Measurements from ENCODE around the gene AGRN.
"Not testable (repeated sequence)": the region's sequence is repeated elsewhere in the genome, so short reads cannot be mapped to it uniquely, and the experiment has no call there.

The AGRN gene

GRCh38 chr1:1055841-1056736, 36.2 kb downstream of the AGRN start:
- no peak for DNase-seq

DNA sequence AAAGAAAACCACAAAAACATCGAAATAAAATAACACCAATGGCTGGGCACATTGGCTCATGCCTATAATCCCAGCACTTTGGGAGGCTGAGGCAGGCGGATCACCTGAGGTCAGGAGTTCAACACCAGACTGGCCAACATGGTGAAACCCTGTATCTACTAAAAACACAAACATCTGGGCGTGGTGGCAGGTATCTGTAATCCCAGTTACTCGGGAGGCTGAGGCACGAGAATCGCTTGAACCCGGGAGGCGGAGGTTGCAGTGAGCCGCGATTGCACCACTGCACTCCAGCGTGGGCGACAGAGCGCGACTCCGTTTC, 37.8 kb downstream of the AGRN start:
- DNase-seq = not testable (repeated sequence)

- no peak for DNase-seq
Measured at GRCh38 chr1:1058088-1058905, 38.4 kb downstream of the AGRN start.

DNA sequence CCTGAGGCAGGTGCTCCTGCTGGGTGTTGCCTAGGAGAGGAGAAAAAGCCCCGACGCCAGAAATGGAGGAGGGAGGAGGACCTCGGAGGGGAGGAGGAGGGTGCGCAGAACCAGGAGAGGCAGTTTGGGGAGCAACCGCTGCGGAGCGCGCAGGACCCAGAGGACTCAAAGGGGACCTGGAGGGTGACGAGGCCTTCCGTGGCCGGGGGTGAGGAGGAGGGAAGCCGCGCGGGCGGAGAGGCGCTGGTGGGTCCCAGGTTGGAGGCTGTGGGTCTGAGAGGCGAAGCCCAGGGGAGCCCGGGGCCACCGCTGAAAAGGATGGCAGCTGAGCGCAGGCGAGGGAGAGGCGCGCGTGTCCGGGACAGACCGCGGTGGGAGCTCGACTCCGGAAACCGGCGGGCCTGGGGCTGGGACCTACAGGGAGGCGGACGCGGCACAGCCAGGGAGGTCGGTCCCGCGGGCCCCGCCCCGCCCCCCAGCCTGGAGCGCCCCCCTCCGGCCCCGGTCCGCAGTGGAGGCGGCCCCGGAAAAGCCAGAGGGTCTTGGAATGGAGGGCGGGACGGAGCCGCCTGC, 39.1 kb downstream of the AGRN start:
- DNase-seq = no peak

GRCh38 chr1:1059494-1060280, 39.8 kb downstream of the AGRN start:
- peak; percentile 26 for DNase-seq

DNA sequence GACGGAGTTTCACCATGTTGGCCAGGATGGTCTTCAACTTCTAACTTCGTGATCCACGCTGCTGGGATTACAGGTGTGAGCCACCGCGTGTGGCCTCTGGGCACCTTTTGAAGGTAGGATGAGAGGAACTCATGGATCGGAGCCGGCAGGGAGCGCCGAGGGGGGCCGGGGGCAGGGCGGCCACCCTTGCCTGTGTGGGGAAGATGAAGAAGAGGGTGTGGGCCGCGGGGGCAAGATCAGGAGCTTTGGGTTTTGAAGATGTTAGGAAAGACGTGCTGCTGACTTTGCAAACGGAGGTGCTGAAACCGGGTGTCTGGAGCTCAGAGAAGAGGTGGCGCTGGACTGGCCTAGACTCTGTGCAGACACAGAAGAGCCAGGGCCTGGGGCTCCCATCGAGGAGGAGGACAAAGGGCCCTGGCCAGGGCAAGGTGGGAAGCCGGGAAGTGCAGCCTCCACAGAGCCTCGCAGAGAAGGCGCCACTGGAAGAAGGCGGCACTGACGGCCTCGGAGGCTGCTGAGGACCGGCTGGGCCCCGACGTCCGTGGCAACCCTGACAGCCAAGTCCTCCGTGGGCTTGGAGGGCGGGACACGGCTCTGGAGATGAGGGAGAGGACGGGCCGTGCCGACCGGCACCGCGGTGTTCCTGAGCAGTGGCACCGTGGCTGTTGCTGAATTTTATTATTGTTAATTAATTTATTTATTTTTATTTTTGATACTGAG, 40.5 kb downstream of the AGRN start:
- no peak for DNase-seq

DNA sequence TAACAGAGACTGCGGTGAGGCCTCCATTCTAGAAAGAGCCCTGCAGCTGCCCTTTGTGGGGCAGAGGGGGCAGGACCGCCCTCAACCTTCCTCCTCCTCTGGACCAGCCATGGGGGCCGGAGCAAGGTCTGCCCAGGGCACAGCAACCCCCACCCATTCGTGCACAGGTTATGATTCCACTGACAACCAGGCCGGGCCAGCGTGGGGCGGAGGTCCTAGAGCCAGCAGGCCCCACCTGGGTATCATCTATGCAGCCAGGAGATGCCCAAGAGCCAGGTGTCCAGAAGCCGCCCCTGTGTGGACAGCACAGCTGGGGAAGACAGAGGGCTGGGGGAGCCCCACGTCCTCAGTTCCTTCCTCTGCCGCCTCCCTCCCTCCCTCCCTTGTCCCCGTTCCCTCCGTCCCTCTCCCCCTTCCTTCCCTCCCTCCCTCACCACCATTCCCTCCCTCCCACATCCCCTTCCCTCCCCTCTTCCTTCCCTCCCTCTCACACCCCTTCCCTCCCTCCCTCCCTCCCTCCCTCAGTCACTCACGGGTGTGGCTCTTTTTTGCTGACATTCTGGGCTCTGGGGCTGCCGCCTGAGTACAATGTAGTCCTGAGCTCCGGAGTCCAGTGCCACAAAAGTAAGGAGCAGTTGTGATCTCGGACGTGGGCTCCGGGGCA, 41.9 kb downstream of the AGRN start:
- DNase-seq = no peak

DNA sequence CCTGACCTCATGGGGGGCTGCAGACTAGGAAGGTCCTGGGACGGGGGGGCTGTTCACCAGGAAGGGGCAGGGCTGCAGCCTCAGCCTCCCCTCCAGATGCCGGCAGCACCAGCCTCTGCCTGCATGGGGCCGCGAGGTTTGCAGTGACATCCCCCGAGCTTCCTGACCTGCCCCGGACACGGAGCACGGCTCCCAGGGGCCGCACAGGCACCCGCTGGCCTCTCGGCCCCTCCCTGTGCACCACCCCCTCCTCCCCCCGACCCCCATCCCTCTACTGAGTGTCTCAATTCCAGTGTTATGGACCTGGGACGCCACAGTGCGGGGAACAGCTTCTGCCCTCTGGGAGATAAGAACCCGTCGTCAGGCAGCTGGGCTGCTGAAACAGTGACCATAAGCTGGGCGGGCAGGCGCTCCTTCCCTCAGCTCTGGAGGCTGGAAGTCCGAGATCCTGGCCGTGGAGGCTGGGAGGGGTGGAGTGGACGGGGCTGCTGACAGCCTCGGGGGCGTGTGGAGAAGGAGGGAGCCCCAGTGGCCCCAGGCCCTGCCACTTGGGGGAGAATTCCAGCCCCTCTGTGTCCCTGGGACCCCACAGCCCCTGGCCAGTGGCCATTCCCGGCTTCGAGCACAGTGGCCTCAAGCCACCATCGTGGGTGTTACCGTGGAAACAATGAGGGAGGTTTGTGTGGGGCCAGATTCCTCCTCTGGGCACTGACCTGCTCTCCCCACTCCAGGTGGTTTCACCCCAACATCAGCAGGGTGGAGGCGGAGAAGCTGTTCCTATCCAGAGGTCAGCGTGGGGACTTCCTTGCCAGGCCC, 42.6 kb downstream of the AGRN start:
- no peak for DNase-seq

DNA sequence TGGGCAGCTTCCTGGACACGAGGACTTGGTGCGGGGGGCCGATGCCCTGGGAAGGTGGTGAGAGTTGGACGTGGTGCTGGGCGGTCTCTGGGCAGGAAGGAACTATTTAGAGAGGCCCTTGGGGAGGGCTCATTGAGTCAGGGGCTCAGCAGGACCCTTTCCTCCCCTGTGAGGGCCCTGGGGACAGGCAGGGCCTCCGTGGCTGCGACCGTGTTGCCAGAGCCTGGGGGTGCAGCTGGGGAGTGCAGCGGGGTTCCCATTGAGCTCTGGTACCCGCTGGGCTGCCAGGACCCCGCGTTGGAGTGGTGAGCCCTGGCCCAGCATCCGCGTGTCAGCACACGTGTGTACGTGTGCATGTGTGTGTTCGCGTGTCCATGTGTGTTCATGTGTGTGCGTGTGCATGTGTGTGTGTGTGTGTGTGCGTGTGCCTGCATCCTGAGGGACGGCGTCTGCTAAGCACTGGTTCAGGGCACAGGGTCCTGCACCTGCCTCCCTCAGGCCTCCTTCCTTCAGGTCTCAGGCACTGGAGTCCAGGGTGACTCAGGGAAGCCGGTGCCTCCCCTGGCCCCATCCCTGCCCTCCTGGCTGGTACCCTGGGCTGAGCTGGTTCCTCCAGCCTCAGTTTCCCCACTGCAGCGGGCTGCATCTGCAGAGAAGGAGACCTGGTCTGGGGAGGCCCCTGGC, 43.5 kb downstream of the AGRN start:
- no peak for DNase-seq

GRCh38 chr1:1063945-1064831, 44.3 kb downstream of the AGRN start:
- DNase-seq = peak; percentile 1

DNA sequence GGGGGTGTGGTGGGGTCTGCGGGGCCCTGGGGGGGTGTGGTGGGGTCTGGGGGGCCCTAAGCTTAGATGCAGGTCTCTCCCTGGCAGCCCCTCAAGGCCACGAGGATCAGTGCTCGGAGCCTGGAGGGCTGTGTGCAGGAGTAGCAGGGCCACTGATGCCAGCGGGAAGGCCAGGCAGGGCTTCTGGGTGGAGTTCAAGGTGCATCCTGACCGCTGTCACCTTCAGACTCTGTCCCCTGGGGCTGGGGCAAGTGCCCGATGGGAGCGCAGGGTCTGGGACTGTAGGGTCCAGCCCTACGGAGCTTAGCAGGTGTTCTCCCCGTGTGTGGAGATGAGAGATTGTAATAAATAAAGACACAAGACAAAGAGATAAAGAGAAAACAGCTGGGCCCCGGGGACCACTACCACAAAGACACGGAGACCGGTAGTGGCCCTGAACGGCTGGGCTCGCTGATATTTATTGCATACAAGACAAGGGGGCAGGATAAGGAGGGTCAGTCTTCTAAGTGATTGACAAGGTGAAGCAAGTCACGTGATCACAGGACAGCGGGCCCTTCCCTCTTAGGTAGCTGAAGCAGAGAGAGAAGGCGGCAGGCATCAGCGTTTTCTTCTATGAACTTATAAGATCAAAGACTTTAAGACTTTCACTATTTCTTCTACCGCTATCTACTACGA, 45.5 kb downstream of the AGRN start:
- DNase-seq = no peak

DNA sequence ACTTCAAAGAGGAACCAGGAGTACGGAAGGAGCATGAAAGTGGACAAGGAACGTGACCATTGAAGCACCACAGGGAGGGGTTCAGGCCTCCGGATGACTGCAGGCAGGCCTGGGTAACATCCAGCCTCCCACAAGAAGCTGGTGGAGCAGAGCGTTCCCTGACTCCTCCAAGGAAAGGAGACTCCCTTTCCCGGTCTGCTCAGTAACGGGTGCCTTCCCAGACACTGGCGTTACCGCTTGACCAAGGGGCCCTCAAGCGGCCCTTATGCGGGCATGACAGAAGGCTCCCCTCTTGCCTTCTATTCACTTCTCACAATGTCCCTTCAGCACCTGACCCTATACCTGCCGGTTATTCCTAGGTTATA, 46.0 kb downstream of the AGRN start:
- not testable (repeated sequence) for DNase-seq

GRCh38 chr1:1066403-1067283, 46.7 kb downstream of the AGRN start:
- no peak for DNase-seq

GRCh38 chr1:1067284-1067859, 47.5 kb downstream of the AGRN start:
- no peak for DNase-seq

DNA sequence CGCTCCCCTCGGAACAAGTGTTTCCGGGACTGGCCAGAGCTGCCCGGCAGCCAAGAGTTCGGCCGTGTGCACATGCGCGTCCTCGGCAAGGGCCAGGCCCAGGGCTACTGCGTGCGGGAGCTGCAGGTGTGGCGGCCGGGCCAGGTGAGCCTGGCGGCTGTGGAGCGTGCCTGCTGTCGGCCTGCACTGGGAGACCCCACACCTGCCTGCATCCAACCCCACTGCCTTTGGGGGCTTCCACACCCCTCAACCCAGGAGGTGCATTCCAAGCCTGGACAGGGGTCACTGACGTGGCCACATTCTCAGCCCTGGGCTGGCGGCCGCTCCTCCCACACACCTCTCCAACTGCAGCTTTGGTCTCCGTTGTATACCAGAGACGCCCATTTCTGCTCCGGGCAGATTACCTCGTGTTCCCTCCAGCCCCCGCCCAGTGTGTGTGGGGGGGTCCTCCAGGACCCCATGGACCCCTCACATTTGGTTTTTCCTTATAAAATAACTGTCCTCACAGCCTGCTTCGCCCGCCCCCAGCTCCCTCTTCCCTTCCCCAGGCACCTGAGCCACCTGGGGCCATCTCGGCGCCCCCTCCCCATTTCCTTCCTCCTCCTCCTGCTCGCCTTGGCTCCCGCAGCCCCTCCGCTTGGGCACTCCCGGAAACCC, 48.1 kb downstream of the AGRN start:
- DNase-seq = no peak

DNA sequence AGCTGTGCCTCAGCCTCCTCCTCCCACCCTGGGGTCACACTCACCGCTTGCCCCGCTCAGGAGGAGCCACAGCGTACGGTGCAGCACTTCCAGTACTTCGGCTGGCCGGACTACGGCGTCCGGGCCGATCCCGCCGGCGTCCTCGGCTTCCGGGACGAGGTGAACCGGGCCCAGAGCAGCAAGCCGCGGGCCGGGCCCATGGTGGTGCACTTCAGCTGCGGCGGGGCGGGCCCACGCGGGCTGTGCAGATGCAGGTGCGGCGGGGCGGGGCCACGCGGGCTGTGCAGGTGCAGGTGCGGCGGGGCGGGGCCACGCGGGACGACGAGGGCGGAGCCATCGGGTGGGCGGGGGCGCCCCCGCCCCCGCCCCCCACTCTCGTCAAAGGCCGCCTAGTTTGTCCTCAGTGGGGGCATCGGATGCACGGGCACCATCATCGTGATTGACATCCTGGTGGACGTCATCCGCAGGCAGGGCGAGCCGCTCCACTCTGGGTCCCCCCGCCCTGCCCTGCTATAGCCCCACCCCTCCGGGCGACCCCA, 48.7 kb downstream of the AGRN start:
- peak; percentile 16 for DNase-seq
